ENCODE results near the gene TCHHL1. TPM values are rescaled to one million over a fixed set of nuclear protein-coding genes. Genes with fewer than 3 reads are reported as not detected.

The TCHHL1 gene
- total RNA-seq, 4 donors from 2014 or later, result not detected

- in situ Hi-C loops (cut with MboI; ENCODE audit: low pct_ligation_motif_present in 1 of 4, low pct_unique_long_range_greater_than_20kb in 1 of 4, low sequenced_read_pairs in 3 of 4) (no loop called here), intact Hi-C loops (cut with DNase I; ENCODE audit: low total_unique reads) (no loop called here)
- no peak for DNase-seq
- H3K9me3 ChIP-seq, result peaks cover 0 to 8% of the 10 kb centered on the region in 2 donors
- TF ChIP-seq POLR2A (IDR thresholded peaks at IDR 0.05) (no peak), EP300 (IDR thresholded peaks at IDR 0.05; ENCODE audit: low read depth) (no peak), POLR2AphosphoS5 (IDR thresholded peaks at IDR 0.05) (no peak)
- TF ChIP-seq, protein P1, sequence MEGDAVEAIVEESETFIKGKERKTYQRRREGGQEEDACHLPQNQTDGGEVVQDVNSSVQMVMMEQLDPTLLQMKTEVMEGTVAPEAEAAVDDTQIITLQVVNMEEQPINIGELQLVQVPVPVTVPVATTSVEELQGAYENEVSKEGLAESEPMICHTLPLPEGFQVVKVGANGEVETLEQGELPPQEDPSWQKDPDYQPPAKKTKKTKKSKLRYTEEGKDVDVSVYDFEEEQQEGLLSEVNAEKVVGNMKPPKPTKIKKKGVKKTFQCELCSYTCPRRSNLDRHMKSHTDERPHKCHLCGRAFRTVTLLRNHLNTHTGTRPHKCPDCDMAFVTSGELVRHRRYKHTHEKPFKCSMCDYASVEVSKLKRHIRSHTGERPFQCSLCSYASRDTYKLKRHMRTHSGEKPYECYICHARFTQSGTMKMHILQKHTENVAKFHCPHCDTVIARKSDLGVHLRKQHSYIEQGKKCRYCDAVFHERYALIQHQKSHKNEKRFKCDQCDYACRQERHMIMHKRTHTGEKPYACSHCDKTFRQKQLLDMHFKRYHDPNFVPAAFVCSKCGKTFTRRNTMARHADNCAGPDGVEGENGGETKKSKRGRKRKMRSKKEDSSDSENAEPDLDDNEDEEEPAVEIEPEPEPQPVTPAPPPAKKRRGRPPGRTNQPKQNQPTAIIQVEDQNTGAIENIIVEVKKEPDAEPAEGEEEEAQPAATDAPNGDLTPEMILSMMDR (IDR thresholded peaks at IDR 0.05), result no peak
- no peaks in the 10 kb centered on the region for H3K36me3 ChIP-seq
- no peak overlapping the region for H3K27ac ChIP-seq
- 1 to 3% methylated on average over 36 to 53 of the region's 53 CpGs for WGBS, 2 donors (ENCODE audit: low coverage in 1 of 2)
- H3K4me3 ChIP-seq, result peak overlapping the region; percentile 6 to 55 (median 23)
- H3K27me3 ChIP-seq, result peaks cover 100% of the 10 kb centered on the region
- peaks cover 18 to 59% (median 46%) of the 10 kb centered on the region in 4 donors for H3K4me1 ChIP-seq
Measured at GRCh38 chr1:152112101-152112884, 23.4 kb upstream of the TCHHL1 start.

DNA sequence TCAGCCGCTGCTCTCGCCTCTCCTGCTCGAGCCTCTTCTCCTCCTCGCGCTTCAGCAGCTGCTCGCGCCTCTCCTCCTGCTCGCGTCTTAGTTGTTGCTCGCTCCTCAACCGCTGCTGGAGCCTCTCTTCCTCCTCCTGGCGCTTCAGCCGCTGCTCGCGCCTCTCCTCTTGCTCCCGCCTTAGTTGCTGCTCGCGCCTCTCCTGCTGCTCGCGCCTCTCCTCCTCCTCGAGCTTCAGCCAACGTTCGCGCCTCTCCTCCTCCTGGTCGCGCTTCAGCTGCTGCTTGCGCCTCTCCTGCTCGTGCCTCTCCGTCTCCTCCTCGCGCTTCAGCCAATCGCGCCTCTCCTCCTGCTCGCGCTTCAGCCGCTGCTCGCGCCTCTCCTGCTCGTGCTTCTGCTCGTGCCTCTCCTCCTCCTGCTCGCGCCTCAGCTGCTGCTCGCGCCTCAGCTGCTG, 22.7 kb upstream of the TCHHL1 start:
- in situ Hi-C loops (cut with MboI; ENCODE audit: low pct_ligation_motif_present in 1 of 4, low pct_unique_long_range_greater_than_20kb in 1 of 4, low sequenced_read_pairs in 3 of 4), result no loop called here
- intact Hi-C loops (cut with DNase I; ENCODE audit: low total_unique reads), result no loop called here

GRCh38 chr1:152110860-152111514, 22.1 kb upstream of the TCHHL1 start:
- H3K27me3 ChIP-seq, result peaks cover 100% of the 10 kb centered on the region
- H3K4me1 ChIP-seq, result peaks cover 18 to 63% (median 46%) of the 10 kb centered on the region in 4 donors
- no peak for TF ChIP-seq EP300 (IDR thresholded peaks at IDR 0.05; ENCODE audit: low read depth)
- TF ChIP-seq POLR2AphosphoS5 (IDR thresholded peaks at IDR 0.05), result no peak
- TF ChIP-seq POLR2A (IDR thresholded peaks at IDR 0.05), result no peak
- H3K36me3 ChIP-seq, result no peaks in the 10 kb centered on the region
- 0 to 3% methylated on average over 2 to 60 of the region's 60 CpGs for WGBS, 2 donors (ENCODE audit: low coverage in 1 of 2)
- H3K27ac ChIP-seq, result no peak overlapping the region
- H3K9me3 ChIP-seq, result peaks cover 0 to 8% of the 10 kb centered on the region in 2 donors
- H3K4me3 ChIP-seq, result peak overlapping the region; percentile 11 to 55 (median 36)
- in situ Hi-C loops (cut with MboI; ENCODE audit: low pct_ligation_motif_present in 1 of 4, low pct_unique_long_range_greater_than_20kb in 1 of 4, low sequenced_read_pairs in 3 of 4), result no loop called here
- intact Hi-C loops (cut with DNase I; ENCODE audit: low total_unique reads), result no loop called here
- DNase-seq, result no peak

More for the DNA sequence above, 22.7 kb upstream of the TCHHL1 start:
- TF ChIP-seq POLR2AphosphoS5 (IDR thresholded peaks at IDR 0.05), result no peak
- TF ChIP-seq EP300 (IDR thresholded peaks at IDR 0.05; ENCODE audit: low read depth), result no peak
- TF ChIP-seq, protein P1 (IDR thresholded peaks at IDR 0.05), result no peak
- TF ChIP-seq POLR2A (IDR thresholded peaks at IDR 0.05), result no peak
- Histone ChIP-seq H3K36me3 (no peaks in the 10 kb centered on the region), H3K27me3 (peaks cover 100% of the 10 kb centered on the region), H3K9me3 (peaks cover 0 to 8% of the 10 kb centered on the region in 2 donors), H3K4me1 (peaks cover 18 to 63% (median 46%) of the 10 kb centered on the region in 4 donors), H3K4me3 (peak overlapping the region in 3 of 4 donors; percentile 36 to 55 (median 36)), H3K27ac (no peak overlapping the region)
- 2% methylated on average over 44 of the region's 44 CpGs; no CpG with 5 or more reads in 1 of the 2 donors for WGBS, 2 donors (ENCODE audit: low coverage in 1 of 2)
- no peak for DNase-seq

DNA sequence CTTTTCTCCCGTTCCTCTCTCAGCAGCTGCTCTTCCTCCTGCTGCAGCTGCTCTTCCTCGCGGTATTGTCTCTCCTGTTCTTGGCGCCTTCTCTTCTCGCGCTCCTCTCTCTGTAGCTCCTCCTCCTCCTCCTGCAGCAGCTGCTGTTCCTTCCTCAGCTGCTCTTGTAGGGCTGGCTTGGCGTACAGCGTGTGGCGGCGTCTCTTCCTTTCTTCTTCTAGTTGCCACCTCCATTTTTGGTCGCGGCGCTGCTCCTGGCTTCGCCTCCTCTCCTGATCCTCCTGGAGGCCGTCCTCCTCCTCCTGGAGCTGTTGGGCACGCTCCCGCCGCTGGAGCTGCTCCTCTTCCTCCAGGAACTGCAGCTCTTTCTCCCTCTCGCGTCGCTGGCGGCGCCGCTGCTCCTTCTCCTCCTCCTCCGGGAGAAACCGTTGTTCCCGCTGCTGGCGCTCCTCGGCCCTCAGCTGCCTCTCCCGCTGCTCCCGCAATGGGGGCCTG, 21.5 kb upstream of the TCHHL1 start:
- peak overlapping the region; percentile 11 to 55 (median 36) for H3K4me3 ChIP-seq
- H3K36me3 ChIP-seq, result no peaks in the 10 kb centered on the region
- 3 to 25% methylated on average over 6 to 31 of the region's 31 CpGs for WGBS, 2 donors (ENCODE audit: low coverage in 1 of 2)
- DNase-seq, result no peak
- intact Hi-C loops (cut with DNase I; ENCODE audit: low total_unique reads), result no loop called here
- in situ Hi-C loops (cut with MboI; ENCODE audit: low pct_ligation_motif_present in 1 of 4, low pct_unique_long_range_greater_than_20kb in 1 of 4, low sequenced_read_pairs in 3 of 4), result no loop called here
- TF ChIP-seq EP300 (IDR thresholded peaks at IDR 0.05; ENCODE audit: low read depth), result no peak
- no peak for TF ChIP-seq POLR2AphosphoS5 (IDR thresholded peaks at IDR 0.05)
- TF ChIP-seq POLR2A (IDR thresholded peaks at IDR 0.05), result no peak
- TF ChIP-seq, protein P1 (IDR thresholded peaks at IDR 0.05), result no peak
- peaks cover 0 to 8% of the 10 kb centered on the region in 2 donors for H3K9me3 ChIP-seq
- H3K4me1 ChIP-seq, result peaks cover 18 to 63% (median 46%) of the 10 kb centered on the region in 4 donors
- H3K27me3 ChIP-seq, result peaks cover 100% of the 10 kb centered on the region
- no peak overlapping the region for H3K27ac ChIP-seq
